ENCODE data around the gene SMARCAL1. TPM values are rescaled to one million over a fixed set of nuclear protein-coding genes. Genes with fewer than 3 reads are reported as not detected.

Gene SMARCAL1
- total RNA-seq, 6 experiments from 2014 or later = 6.1 to 11.0 (median 7.9) TPM

- H3K36me3 ChIP-seq = no peaks in the 10 kb centered on the region
- no peak for ATAC-seq
- intact Hi-C loops (cut with DNase I) = no loop called here
Measured at GRCh38 chr2:216520112-216520511, 107.8 kb downstream of the SMARCAL1 start.

DNA sequence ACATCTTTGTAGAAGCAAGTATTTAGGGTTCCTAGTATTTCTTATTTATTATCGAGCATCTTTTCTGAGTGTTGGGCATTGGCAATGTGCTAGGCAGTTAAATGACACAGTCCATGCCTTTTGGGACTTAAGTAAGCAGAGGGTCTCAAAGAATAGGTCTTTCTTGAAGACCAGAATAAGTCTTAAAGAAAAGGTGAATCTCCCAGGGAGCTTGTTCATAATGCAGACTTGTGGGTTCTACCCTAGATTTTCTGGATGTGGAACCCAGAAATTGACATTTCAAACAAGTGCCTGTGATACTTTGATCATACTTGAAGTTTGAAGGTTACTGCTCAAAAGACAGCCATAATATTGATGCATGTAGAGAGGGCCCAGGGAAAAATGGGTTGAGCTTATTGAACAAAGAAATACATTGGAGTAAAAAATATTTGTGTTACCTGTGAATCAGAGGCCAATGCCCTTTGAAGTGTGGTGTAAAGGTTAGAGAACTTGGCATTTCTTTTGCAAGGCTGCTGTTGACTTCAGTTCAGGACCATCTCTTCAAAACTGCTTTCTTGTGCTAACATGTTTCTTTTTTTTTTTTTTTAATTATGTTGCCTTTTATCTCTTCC, 110.7 kb downstream of the SMARCAL1 start:
- 100% methylated on average over 1 of the region's 1 CpG for WGBS (ENCODE audit: insufficient coverage, low coverage, low lambda C conversion rate, missing lambda C conversion rate)
- H3K36me3 ChIP-seq = no peaks in the 10 kb centered on the region
- peaks cover 0 to 30% (median 15%) of the 10 kb centered on the region in 4 donors for H3K4me1 ChIP-seq
- no peaks in the 10 kb centered on the region for H3K9me3 ChIP-seq
- no peaks in the 10 kb centered on the region for H3K27me3 ChIP-seq
- no peak overlapping the region for H3K4me3 ChIP-seq
- H3K27ac ChIP-seq = peak overlapping the region in 2 of 3 donors; percentile 64 to 76
- ATAC-seq (peak; percentile 75 to 87 (median 78)), DNase-seq (no peak)
- TF ChIP-seq, protein P1, sequence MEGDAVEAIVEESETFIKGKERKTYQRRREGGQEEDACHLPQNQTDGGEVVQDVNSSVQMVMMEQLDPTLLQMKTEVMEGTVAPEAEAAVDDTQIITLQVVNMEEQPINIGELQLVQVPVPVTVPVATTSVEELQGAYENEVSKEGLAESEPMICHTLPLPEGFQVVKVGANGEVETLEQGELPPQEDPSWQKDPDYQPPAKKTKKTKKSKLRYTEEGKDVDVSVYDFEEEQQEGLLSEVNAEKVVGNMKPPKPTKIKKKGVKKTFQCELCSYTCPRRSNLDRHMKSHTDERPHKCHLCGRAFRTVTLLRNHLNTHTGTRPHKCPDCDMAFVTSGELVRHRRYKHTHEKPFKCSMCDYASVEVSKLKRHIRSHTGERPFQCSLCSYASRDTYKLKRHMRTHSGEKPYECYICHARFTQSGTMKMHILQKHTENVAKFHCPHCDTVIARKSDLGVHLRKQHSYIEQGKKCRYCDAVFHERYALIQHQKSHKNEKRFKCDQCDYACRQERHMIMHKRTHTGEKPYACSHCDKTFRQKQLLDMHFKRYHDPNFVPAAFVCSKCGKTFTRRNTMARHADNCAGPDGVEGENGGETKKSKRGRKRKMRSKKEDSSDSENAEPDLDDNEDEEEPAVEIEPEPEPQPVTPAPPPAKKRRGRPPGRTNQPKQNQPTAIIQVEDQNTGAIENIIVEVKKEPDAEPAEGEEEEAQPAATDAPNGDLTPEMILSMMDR (IDR thresholded peaks at IDR 0.05) = no peak
- TF ChIP-seq POLR2A (IDR thresholded peaks at IDR 0.05) = no peak
- intact Hi-C loops (cut with DNase I) = no loop called here

More at GRCh38 chr2:216520112-216520511, 107.8 kb downstream of the SMARCAL1 start:
- TF ChIP-seq, protein P1 (IDR thresholded peaks at IDR 0.05) = no peak
- no peak for TF ChIP-seq POLR2A (IDR thresholded peaks at IDR 0.05)
- no peak for DNase-seq
- H3K27ac ChIP-seq = no peak overlapping the region
- 52% methylated on average over 2 of the region's 4 CpGs for WGBS (ENCODE audit: insufficient coverage, low coverage, low lambda C conversion rate, missing lambda C conversion rate)
- H3K27me3 ChIP-seq = no peaks in the 10 kb centered on the region
- H3K4me3 ChIP-seq = no peak overlapping the region
- H3K4me1 ChIP-seq = peaks cover 0 to 30% (median 15%) of the 10 kb centered on the region in 4 donors
- no peaks in the 10 kb centered on the region for H3K9me3 ChIP-seq

- intact Hi-C loops (cut with DNase I) = no loop called here
- Histone ChIP-seq H3K36me3 (no peaks in the 10 kb centered on the region), H3K27ac (no peak overlapping the region), H3K4me1 (peaks cover 0 to 20% (median 9%) of the 10 kb centered on the region in 4 donors), H3K9me3 (no peaks in the 10 kb centered on the region), H3K4me3 (no peak overlapping the region), H3K27me3 (no peaks in the 10 kb centered on the region)
- ATAC-seq (no peak), DNase-seq (no peak)
- TF ChIP-seq, protein P1 (IDR thresholded peaks at IDR 0.05) = no peak
- no peak for TF ChIP-seq POLR2A (IDR thresholded peaks at IDR 0.05)
- 68% methylated on average over 4 of the region's 4 CpGs for WGBS (ENCODE audit: insufficient coverage, low coverage, low lambda C conversion rate, missing lambda C conversion rate)
Measured at GRCh38 chr2:216525972-216526371, 113.7 kb downstream of the SMARCAL1 start.

DNA sequence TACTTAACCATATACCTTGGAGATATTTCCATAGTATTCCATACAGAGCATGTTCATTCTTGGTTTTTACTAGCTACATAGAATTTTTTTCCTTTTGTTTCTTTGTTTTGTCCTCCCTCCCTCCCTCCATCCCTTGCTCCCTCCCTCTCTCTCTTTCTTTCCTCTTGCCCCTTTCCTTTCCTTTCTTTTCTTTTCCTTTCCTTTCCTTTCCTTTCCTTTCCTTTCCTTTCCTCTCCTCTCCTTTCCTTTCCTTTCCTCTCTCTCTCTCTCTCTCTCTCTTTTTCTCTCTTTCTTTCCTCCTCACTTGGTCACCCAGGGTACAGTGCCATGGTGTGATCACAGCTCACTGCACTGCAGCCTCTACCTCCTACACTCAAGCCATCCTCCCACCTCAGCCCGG, 114.7 kb downstream of the SMARCAL1 start:
- Histone ChIP-seq H3K27me3 (no peaks in the 10 kb centered on the region), H3K36me3 (no peaks in the 10 kb centered on the region), H3K4me1 (peaks cover 0 to 20% (median 9%) of the 10 kb centered on the region in 4 donors), H3K4me3 (no peak overlapping the region), H3K9me3 (no peaks in the 10 kb centered on the region), H3K27ac (no peak overlapping the region)
- DNase-seq = no peak
- intact Hi-C loops (cut with DNase I) = no loop called here
- WGBS (ENCODE audit: insufficient coverage, low coverage, low lambda C conversion rate, missing lambda C conversion rate) = 88% methylated on average over 1 of the region's 1 CpG
- no peak for ATAC-seq
- TF ChIP-seq POLR2A (IDR thresholded peaks at IDR 0.05) = no peak
- TF ChIP-seq, protein P1 (IDR thresholded peaks at IDR 0.05) = no peak

All from right lobe of liver (tissue), 6 donors.